ENCODE measurements around the gene KISS1R. TPM values are rescaled to one million over a fixed set of nuclear protein-coding genes. Genes with fewer than 3 reads are reported as not detected.

The KISS1R gene
- total RNA-seq, 2 donors from 2014 or later: not detected

DNA sequence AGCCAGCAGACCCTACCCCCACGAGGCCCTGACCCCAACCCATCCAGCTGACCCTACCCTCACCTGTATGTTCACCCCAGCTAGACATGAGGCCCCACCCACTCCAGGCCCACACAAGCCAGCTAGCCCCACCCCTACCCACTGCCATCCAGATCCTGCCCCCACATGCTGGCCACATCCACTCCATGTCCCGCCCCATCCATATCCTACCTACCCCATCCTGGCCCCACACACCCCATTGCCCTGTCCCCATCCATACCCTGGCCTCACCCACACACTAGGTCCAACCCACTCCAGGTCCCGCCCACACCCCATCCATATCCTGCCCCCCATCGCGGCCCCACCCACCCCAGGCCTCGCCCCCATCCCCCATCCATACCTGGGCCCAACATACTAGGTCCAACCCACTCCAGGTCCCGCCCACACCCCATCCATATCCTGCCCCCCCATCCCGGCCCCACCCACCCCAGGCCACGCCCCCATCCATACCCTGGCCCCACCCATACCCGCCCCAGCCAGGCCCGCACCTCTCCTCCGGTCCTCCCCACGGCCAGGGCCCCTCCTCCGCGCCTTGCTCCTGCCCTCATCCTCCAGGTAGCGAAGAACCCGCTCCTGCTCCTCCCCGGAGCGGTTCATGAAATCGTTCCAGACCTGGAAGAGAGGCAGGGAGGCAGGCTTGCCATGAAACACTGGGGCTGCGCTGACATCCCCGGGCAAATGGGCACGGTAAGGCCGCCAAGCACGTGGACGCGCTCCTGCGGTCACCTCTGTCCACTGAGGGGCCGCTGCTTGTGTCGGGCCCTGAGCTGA, 16.6 kb upstream of the KISS1R start:
- intact Hi-C loops (cut with DNase I): no loop called here
- no peaks in the 10 kb centered on the region for H3K27me3 ChIP-seq (replicated peaks; ENCODE audit: insufficient read depth)
- TF ChIP-seq POLR2A (IDR thresholded peaks at IDR 0.05) (no peak), POLR2AphosphoS5 (IDR thresholded peaks at IDR 0.05) (no peak)
- TF ChIP-seq, protein P1, sequence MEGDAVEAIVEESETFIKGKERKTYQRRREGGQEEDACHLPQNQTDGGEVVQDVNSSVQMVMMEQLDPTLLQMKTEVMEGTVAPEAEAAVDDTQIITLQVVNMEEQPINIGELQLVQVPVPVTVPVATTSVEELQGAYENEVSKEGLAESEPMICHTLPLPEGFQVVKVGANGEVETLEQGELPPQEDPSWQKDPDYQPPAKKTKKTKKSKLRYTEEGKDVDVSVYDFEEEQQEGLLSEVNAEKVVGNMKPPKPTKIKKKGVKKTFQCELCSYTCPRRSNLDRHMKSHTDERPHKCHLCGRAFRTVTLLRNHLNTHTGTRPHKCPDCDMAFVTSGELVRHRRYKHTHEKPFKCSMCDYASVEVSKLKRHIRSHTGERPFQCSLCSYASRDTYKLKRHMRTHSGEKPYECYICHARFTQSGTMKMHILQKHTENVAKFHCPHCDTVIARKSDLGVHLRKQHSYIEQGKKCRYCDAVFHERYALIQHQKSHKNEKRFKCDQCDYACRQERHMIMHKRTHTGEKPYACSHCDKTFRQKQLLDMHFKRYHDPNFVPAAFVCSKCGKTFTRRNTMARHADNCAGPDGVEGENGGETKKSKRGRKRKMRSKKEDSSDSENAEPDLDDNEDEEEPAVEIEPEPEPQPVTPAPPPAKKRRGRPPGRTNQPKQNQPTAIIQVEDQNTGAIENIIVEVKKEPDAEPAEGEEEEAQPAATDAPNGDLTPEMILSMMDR (IDR thresholded peaks at IDR 0.05): no peak
- H3K9me3 ChIP-seq: no peaks in the 10 kb centered on the region
- no peak overlapping the region for H3K4me3 ChIP-seq
- no peaks in the 10 kb centered on the region for H3K4me1 ChIP-seq (replicated peaks)
- no peak for DNase-seq (ENCODE audit: low spot score)
- no peak overlapping the region for H3K27ac ChIP-seq
- peaks cover 0 to 6% of the 10 kb centered on the region in 2 donors for H3K36me3 ChIP-seq
- WGBS: 80% methylated on average over 30 of the region's 30 CpGs

DNA sequence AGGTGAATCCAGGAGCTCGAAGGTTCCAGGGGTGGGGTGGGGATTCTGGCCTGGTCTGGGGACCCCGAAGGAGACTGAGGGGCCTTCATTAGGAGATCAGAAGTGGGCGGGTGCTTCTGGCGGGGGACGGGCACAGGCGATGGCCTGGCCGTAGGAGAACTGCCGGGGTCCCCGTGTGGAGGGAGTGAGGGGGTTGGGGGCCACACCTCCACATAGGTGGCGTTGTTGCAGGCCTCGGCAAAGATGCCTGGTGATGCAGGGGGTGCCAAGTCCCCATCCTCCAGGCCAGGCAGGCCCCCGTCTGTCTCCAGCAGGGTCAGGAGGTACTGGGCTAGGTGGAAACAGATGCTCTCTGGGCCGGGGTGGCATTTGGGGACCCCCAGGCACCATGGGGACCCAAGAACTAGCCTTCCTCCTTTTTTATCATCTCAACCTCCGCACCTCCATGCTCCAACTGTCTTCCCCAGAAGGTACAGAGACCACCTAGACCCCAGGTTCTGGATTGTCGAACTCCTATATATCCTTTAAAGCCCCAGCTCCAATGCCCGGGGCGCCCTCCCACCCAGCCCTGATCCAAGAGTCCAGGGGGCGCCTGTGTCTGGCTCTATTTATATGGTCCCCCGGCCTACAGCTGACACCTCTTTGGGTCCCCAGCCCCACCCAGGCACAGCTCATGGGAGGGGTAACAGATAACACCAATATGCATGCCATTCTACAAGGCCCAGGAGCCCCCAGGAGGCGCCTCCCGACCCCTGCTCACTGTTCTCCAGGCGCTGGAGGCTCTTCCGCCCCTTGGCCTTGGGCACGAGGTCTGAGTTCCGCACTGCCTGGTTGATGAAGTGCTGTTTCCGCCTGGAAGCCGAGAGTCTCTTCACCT, 15.7 kb upstream of the KISS1R start:
- H3K27ac ChIP-seq: no peak overlapping the region
- no peak for DNase-seq (ENCODE audit: low spot score)
- H3K27me3 ChIP-seq (replicated peaks; ENCODE audit: insufficient read depth): no peaks in the 10 kb centered on the region
- no peaks in the 10 kb centered on the region for H3K4me1 ChIP-seq (replicated peaks)
- no peak overlapping the region for H3K4me3 ChIP-seq
- whole genome bisulfite sequencing: 90% methylated on average over 27 of the region's 27 CpGs
- no peaks in the 10 kb centered on the region for H3K9me3 ChIP-seq
- intact Hi-C loops (cut with DNase I): no loop called here
- TF ChIP-seq, protein P1 (IDR thresholded peaks at IDR 0.05): no peak
- TF ChIP-seq POLR2A (IDR thresholded peaks at IDR 0.05): no peak
- no peak for TF ChIP-seq POLR2AphosphoS5 (IDR thresholded peaks at IDR 0.05)
- peaks cover 0 to 6% of the 10 kb centered on the region in 2 donors for H3K36me3 ChIP-seq

DNA sequence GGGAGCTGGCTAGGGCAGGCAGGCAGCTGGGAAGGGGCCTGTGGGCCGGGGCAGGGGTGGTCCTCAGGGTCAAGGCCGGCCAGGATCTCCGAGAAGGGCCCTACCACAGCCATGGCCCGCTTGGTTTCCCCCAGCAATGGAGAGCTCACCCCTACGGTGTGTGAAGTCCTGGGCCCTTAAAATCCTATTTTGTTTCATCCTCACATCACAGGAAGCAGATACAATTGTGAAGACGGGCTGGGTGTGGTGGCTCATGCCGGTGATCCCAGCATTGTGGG, 15.1 kb upstream of the KISS1R start:
- H3K27ac ChIP-seq: no peak overlapping the region
- no peaks in the 10 kb centered on the region for H3K4me1 ChIP-seq (replicated peaks)
- peaks cover 0 to 6% of the 10 kb centered on the region in 2 donors for H3K36me3 ChIP-seq
- no peaks in the 10 kb centered on the region for H3K27me3 ChIP-seq (replicated peaks; ENCODE audit: insufficient read depth)
- TF ChIP-seq POLR2A (IDR thresholded peaks at IDR 0.05): no peak
- TF ChIP-seq, protein P1 (IDR thresholded peaks at IDR 0.05): no peak
- TF ChIP-seq POLR2AphosphoS5 (IDR thresholded peaks at IDR 0.05): no peak
- no peak for DNase-seq (ENCODE audit: low spot score)
- H3K4me3 ChIP-seq: no peak overlapping the region
- intact Hi-C loops (cut with DNase I): no loop called here
- no peaks in the 10 kb centered on the region for H3K9me3 ChIP-seq
- 78% methylated on average over 7 of the region's 7 CpGs for WGBS

DNA sequence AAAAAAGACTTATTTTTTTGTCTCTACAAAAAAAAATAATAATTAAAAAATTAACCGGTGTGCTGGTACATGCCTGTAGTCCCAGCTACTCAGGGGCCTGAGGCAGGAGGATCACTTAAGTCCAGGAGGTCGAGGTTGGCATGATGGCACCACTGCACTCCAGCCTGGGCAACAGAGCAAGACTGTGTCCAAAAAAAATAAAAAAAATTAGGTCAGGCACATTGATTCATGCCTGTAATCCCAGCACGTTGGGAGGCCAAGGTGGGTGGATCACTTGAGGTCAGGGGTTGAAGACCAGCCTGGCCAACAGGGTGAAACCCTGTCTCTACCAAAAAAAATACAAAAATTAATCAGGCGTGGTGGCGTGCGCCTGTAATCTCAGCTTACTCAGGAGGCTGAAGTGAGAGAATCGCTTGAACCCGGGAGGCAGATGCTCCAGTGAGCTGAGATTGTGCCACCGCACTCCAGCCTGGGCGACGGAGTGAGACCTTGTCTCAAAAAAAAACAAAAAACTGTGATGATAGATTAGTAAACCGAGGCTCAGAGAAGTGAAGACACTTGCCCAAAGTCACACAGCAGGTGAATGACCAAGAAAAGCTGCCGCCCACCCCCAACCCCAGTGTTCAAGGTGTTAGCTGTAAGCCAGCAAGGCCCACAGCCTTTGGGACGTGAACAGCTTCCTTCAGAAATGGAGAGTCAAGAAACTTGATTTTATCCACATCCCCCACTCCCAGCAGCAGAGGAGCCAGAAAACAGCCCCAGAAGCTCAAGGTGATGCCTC, 14.5 kb upstream of the KISS1R start:
- 91% methylated on average over 14 of the region's 14 CpGs for WGBS
- intact Hi-C loops (cut with DNase I): no loop called here
- no peaks in the 10 kb centered on the region for H3K27me3 ChIP-seq (replicated peaks; ENCODE audit: insufficient read depth)
- H3K4me1 ChIP-seq (replicated peaks): no peaks in the 10 kb centered on the region
- TF ChIP-seq, protein P1 (IDR thresholded peaks at IDR 0.05): no peak
- TF ChIP-seq POLR2AphosphoS5 (IDR thresholded peaks at IDR 0.05): no peak
- no peak for TF ChIP-seq POLR2A (IDR thresholded peaks at IDR 0.05)
- peaks cover 0 to 6% of the 10 kb centered on the region in 2 donors for H3K36me3 ChIP-seq
- H3K4me3 ChIP-seq: no peak overlapping the region
- no peaks in the 10 kb centered on the region for H3K9me3 ChIP-seq
- no peak overlapping the region for H3K27ac ChIP-seq
- no peak for DNase-seq (ENCODE audit: low spot score)
